Transverse colon (tissue), 4 donors: Measurements from ENCODE around the gene FSTL3.

Experiments used
- EP300 ChIP-seq: sonication (generic); formaldehyde crosslinking; IDR thresholded peaks from one replicate; pipeline ENCODE4 v1.6.1; 2017; ENCODE audit warnings: antibody characterized with exemption, low read depth
- POLR2A ChIP-seq: fragments of 450-650 bp; IDR thresholded peaks from one replicate; pipeline ENCODE4 v1.6.1; 2016; ENCODE audit warnings: antibody characterized with exemption, mild to moderate bottlenecking, moderate library complexity
- POLR2AphosphoS5 ChIP-seq, 3 donors: sonication (generic); formaldehyde crosslinking; IDR thresholded peaks; one replicate each; pipeline ENCODE4 v1.6.1; 2016; ENCODE audit warnings: antibody characterized with exemption in 3 of 3
- TF ChIP-seq, protein P1 (sequence below), 5 experiments: fragments of 200-600 bp in 3 of 5; fragments of 450-650 bp in 2 of 5; sonication (generic) in 3 of 5; IDR thresholded peaks; 1 replicate in 2 of 5; 2 replicates in 3 of 5; pipeline ENCODE4 v1.5.1; 2016 to 2017; ENCODE audit warnings: antibody characterized with exemption in 5 of 5, inconsistent platforms in 3 of 5, mild to moderate bottlenecking in 2 of 5, moderate library complexity in 1 of 5

DNA sequence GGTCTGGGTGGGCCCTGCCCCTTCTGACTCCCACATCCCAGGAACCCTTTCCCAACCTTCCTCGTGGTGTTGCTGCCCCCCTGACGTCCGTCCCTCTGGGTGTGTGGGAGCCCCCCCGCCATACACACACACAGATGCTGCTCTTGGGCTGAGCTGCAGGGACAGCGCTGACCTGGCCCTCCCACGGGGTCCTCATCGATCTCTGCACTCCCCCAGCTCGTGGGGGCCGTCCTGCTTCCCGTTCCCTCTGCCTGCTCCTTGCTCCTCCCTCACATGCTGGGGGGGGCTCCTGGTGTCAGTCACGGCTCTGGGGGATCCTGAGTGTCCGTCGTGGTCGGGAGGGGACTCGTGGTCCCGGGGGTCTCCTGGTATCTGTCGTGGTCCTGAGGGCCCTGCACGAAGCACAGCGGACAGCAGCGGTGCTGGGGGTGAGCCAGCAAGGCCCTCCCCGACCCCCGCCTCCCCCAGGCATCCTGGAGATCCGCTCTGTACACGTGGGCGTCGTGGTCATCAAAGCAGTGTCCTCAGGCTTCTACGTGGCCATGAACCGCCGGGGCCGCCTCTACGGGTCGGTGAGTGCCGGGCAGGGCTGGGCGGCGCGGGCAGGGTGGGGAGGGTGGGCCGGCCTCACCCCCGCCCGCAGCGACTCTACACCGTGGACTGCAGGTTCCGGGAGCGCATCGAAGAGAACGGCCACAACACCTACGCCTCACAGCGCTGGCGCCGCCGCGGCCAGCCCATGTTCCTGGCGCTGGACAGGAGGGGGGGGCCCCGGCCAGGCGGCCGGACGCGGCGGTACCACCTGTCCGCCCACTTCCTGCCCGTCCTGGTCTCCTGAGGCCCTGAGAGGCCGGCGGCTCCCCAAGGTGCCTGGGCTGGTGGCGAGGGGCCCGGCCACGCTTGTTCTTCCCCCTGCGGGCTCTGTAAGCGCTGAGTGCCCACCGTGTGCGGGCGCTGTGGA, 33.1 kb upstream of the FSTL3 start:
- TF ChIP-seq, protein P1, sequence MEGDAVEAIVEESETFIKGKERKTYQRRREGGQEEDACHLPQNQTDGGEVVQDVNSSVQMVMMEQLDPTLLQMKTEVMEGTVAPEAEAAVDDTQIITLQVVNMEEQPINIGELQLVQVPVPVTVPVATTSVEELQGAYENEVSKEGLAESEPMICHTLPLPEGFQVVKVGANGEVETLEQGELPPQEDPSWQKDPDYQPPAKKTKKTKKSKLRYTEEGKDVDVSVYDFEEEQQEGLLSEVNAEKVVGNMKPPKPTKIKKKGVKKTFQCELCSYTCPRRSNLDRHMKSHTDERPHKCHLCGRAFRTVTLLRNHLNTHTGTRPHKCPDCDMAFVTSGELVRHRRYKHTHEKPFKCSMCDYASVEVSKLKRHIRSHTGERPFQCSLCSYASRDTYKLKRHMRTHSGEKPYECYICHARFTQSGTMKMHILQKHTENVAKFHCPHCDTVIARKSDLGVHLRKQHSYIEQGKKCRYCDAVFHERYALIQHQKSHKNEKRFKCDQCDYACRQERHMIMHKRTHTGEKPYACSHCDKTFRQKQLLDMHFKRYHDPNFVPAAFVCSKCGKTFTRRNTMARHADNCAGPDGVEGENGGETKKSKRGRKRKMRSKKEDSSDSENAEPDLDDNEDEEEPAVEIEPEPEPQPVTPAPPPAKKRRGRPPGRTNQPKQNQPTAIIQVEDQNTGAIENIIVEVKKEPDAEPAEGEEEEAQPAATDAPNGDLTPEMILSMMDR (IDR thresholded peaks at IDR 0.05), result no peak
- TF ChIP-seq POLR2A (no peak), EP300 (no peak), POLR2AphosphoS5 (IDR thresholded peaks at IDR 0.05) (no peak)
